K562 (cell line): Measurements from ENCODE around the gene DLX6. TPM values are rescaled to one million over a fixed set of nuclear protein-coding genes. Genes with fewer than 3 reads are reported as not detected.

Experiments
- ATAC-seq: fragments of 200-7000 bp; cut with Tn5 transposase; 3 replicates; pipeline ENCODE4 v1.9.1; 2020; ENCODE audit warnings: moderate library complexity
- BruUV-seq: library from RNA; stranded (reverse); fragments of 400-500 nt; replicated peaks from 2 replicates; lab custom pipeline; 2021; lab: Mats Ljungman, UMichigan
- CTCF ChIA-PET: fragments of 300-600 bp; formaldehyde crosslinking; extraction: SDS; loops from one replicate; lab custom pipeline; 2021; ENCODE audit warnings: low intra/inter-chr PET ratio; lab: Yijun Ruan, JAX
- POLR2A ChIA-PET: fragments of 300-600, 350-650 bp; sonication (Branson Sonifier 250); formaldehyde crosslinking; extraction: SDS; loops from one replicate; lab custom pipeline; 2021; ENCODE audit warnings: antibody characterized with exemption, inconsistent platforms; lab: Yijun Ruan, JAX
- DNase-seq, 4 experiments: peaks; one replicate each; pipeline versions ENCODE4 v3.0.0 to v3.0.0-alpha.2; 2011 to 2018; ENCODE audit warnings: low spot score in 3 of 4, mixed read lengths in 3 of 4; ENCODE audit errors: extremely low read depth in 1 of 4
- FAIRE-seq: peaks from 2 replicates; lab custom pipeline; 2011; peaks lifted over from hg19 to GRCh38; lab: Jason Lieb, UNC
- H2AFZ ChIP-seq: 2 replicates; pipeline ENCODE4 v1.6.0; 2011; ENCODE audit warnings: low read depth, low read length, control low read depth, inconsistent platforms
- H3K27ac ChIP-seq: fragments of 200-600 bp; 3 replicates; pipeline ENCODE4 v1.8.0; 2011; ENCODE audit warnings: low read depth, mild to moderate bottlenecking, control low read depth, inconsistent platforms, low read length, moderate library complexity, mixed read lengths; ENCODE audit errors: extremely low read depth
- H3K27me3 ChIP-seq, 2 experiments: fragments of 300-600 bp in 1 of 2; 2 replicates in 1 of 2; 3 replicates in 1 of 2; pipeline versions ENCODE4 v1.6.0 to v1.8.0; 2011; ENCODE audit warnings: inconsistent platforms in 2 of 2, low read length in 2 of 2, mild to moderate bottlenecking in 1 of 2, mixed read lengths in 1 of 2, moderate library complexity in 1 of 2; ENCODE audit not compliant: control insufficient read depth in 2 of 2, insufficient read depth in 2 of 2
- H3K36me3 ChIP-seq: fragments of 300-600 bp; 3 replicates; pipeline ENCODE4 v1.8.0; 2011; ENCODE audit warnings: mild to moderate bottlenecking, low read length, inconsistent platforms; ENCODE audit not compliant: control insufficient read depth, insufficient read depth
- H3K4me1 ChIP-seq, 2 experiments: fragments of 200-600 bp in 1 of 2; replicated peaks in 1 of 2; 2 replicates in 1 of 2; 3 replicates in 1 of 2; pipeline versions ENCODE4 v1.5.1 to v1.8.0; 2011; ENCODE audit warnings: inconsistent platforms in 2 of 2, low read length in 2 of 2, mild to moderate bottlenecking in 1 of 2, mixed read lengths in 1 of 2, moderate library complexity in 1 of 2; ENCODE audit not compliant: control insufficient read depth in 2 of 2, insufficient read depth in 2 of 2
- H3K4me2 ChIP-seq: 2 replicates; pipeline ENCODE4 v1.6.1; 2011; ENCODE audit warnings: low read length, control low read depth, inconsistent platforms, mixed read lengths; ENCODE audit not compliant: insufficient read depth
- H3K4me3 ChIP-seq: fragments of 200-600 bp; sonication (generic), shearing (Covaris generic); 2 replicates; pipeline ENCODE4 v1.5.1; 2016; ENCODE audit warnings: control low read depth, inconsistent platforms
- H3K79me2 ChIP-seq: fragments of 200-600 bp; 3 replicates; pipeline ENCODE4 v1.8.0; 2011; ENCODE audit warnings: low read length, inconsistent platforms; ENCODE audit not compliant: control insufficient read depth, insufficient read depth
- H3K9ac ChIP-seq, 2 experiments: 2 replicates each; pipeline versions ENCODE4 v1.6.0 to v1.6.1; 2011; ENCODE audit warnings: low read depth in 2 of 2, low read length in 2 of 2, control low read depth in 1 of 2, inconsistent platforms in 1 of 2, mild to moderate bottlenecking in 1 of 2, mixed read lengths in 1 of 2; ENCODE audit not compliant: insufficient read depth in 1 of 2
- H3K9me1 ChIP-seq: one replicate; pipeline ENCODE4 v1.6.0; 2011; ENCODE audit warnings: inconsistent platforms, mild to moderate bottlenecking, low read length, moderate library complexity; ENCODE audit not compliant: control insufficient read depth, insufficient read depth
- H3K9me3 ChIP-seq: replicated peaks from 2 replicates; pipeline ENCODE4 v1.5.1; 2011; ENCODE audit warnings: low read depth, low read length, inconsistent platforms; ENCODE audit not compliant: control insufficient read depth, insufficient read depth
- H4K20me1 ChIP-seq: replicated peaks from 2 replicates; pipeline ENCODE4 v1.6.1; 2011; ENCODE audit warnings: low read length, inconsistent platforms, mixed read lengths; ENCODE audit not compliant: control insufficient read depth, insufficient read depth
- CHD1 ChIP-seq: fragments of 200-600 bp; sonication (generic); IDR thresholded peaks from one replicate; pipeline ENCODE4 v1.6.1; 2012; ENCODE audit warnings: mild to moderate bottlenecking, moderate library complexity, low read length, inconsistent platforms
- NFXL1 ChIP-seq: fragments of 450-650 bp; formaldehyde crosslinking; IDR thresholded peaks from 2 replicates; pipeline ENCODE4 v1.4.0; 2021; ENCODE audit warnings: mild to moderate bottlenecking
- STAG1 ChIP-seq: sonication (generic); formaldehyde crosslinking; IDR thresholded peaks from 2 replicates; pipeline ENCODE4 v1.5.0; 2020; ENCODE audit warnings: missing genetic modification reagents, borderline replicate concordance
- ZEB2 ChIP-seq: fragments of 450-650 bp; IDR thresholded peaks from 2 replicates; pipeline ENCODE4 v1.6.1; 2016
- ZNF586 ChIP-seq: fragments of 450-650 bp; formaldehyde crosslinking; conservative IDR thresholded peaks from 2 replicates; pipeline ENCODE4 v1.4.0; 2020; ENCODE audit warnings: mild to moderate bottlenecking, moderate library complexity
- WGBS: fragments of 100-300 bp; shearing (Covaris generic); methylation state at CpG from one replicate; pipeline ENCODE4 v1.1.6; 2016; ENCODE audit warnings: low coverage, mixed read lengths; ENCODE audit not compliant: insufficient coverage; ENCODE audit errors: missing lambda C conversion rate; 5-methylcytosine and 5-hydroxymethylcytosine counted together
- in situ Hi-C: fragments of 300-500 bp; cut with MboI; formaldehyde crosslinking; loops from 4 replicates; pipeline ENCODE4 v1.15.0; 2018; ENCODE audit warnings: inconsistent platforms, mixed read lengths
- intact Hi-C: fragments of 100-400 bp; cut with micrococcal nuclease; formaldehyde crosslinking; loops from 2 replicates; pipeline ENCODE4 v1.14.2; 2022
- polyA plus RNA-seq, 8 experiments: library from polyadenylated mRNA; depleted of rRNA in 4 of 8; stranded (reverse) in 5 of 8; unstranded in 3 of 8; fragments of >200 nt; fragmentation: Nextera tagmentation in 2 of 8; fragmentation: Illumina TruSeq in 1 of 8; extraction: Ambion mirVana in 2 of 8; extraction: Trizol in 1 of 8; gene quantifications; 2 replicates each; pipeline versions ENCODE4 v1.2.1 to v1.2.3, GENCODE V29; 2011 to 2014; ENCODE audit warnings: inconsistent platforms in 1 of 8, missing spikeins in 1 of 8
- total RNA-seq, 7 experiments: library from RNA; depleted of rRNA in 6 of 7; stranded (reverse); fragments of >200 nt in 6 of 7; fragmentation: Illumina TruSeq in 2 of 7; extraction: Trizol in 2 of 7; gene quantifications; 2 replicates each; pipeline versions ENCODE4 v1.2.1 to v1.2.3, GENCODE V29; 2011 to 2021; ENCODE audit warnings: low replicate concordance in 1 of 7
- TF ChIP-seq, protein P1 (sequence below): sonication (generic); formaldehyde crosslinking; IDR thresholded peaks from 2 replicates; pipeline ENCODE4 v1.4.0; 2020; ENCODE audit warnings: mild to moderate bottlenecking, missing genetic modification reagents
- TF ChIP-seq, protein P2 (sequence below): fragments of 450-650 bp; IDR thresholded peaks from 2 replicates; pipeline ENCODE4 v1.6.1; 2016; ENCODE audit warnings: antibody characterized with exemption

DLX6 gene
- total and polyA plus RNA-seq, 9 of the 15 experiments (the other 6 are each of a cell fraction or from before 2014, with no cell fraction given) = not detected

DNA sequence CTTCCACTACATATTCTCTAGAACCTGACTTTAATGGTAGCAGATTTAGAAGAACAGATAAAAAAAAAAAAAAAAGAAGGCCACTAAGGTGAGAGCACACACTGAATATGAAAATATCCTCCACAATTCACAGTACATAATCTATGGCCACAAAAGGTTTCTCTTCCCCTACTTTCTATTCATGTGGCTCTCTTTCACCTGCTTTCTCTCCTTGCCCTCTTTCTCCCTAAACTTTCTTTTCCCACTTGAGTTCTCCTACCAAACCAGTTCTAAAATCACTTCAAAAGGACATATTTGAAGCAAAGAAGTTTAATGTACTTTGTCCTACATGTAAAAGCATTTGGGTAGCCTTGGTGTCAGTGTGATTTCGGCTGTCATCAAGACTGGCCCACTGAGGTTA lies 18.5 kb upstream of the DLX6 start:
- H2AFZ ChIP-seq = no peak overlapping the region
- no TSS peak for BruUV-seq
- in situ Hi-C loops (no loop called here), intact Hi-C loops (no loop called here)
- no peaks in the 10 kb centered on the region for H4K20me1 ChIP-seq
- no peak overlapping the region for H3K27ac ChIP-seq
- ChIA-PET POLR2A (no interaction called here), CTCF (no interaction called here)
- no peak overlapping the region for H3K9ac ChIP-seq
- no peak overlapping the region for H3K4me3 ChIP-seq
- TF ChIP-seq NFXL1 (CRISPR knock-in tag) (no peak), STAG1 (no peak), ZNF586 (CRISPR knock-in tag) (no peak), CHD1 (no peak), ZEB2 (no peak)
- TF ChIP-seq, protein P1, sequence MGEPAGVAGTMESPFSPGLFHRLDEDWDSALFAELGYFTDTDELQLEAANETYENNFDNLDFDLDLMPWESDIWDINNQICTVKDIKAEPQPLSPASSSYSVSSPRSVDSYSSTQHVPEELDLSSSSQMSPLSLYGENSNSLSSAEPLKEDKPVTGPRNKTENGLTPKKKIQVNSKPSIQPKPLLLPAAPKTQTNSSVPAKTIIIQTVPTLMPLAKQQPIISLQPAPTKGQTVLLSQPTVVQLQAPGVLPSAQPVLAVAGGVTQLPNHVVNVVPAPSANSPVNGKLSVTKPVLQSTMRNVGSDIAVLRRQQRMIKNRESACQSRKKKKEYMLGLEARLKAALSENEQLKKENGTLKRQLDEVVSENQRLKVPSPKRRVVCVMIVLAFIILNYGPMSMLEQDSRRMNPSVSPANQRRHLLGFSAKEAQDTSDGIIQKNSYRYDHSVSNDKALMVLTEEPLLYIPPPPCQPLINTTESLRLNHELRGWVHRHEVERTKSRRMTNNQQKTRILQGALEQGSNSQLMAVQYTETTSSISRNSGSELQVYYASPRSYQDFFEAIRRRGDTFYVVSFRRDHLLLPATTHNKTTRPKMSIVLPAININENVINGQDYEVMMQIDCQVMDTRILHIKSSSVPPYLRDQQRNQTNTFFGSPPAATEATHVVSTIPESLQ (CRISPR knock-in tag) = no peak
- TF ChIP-seq, protein P2, sequence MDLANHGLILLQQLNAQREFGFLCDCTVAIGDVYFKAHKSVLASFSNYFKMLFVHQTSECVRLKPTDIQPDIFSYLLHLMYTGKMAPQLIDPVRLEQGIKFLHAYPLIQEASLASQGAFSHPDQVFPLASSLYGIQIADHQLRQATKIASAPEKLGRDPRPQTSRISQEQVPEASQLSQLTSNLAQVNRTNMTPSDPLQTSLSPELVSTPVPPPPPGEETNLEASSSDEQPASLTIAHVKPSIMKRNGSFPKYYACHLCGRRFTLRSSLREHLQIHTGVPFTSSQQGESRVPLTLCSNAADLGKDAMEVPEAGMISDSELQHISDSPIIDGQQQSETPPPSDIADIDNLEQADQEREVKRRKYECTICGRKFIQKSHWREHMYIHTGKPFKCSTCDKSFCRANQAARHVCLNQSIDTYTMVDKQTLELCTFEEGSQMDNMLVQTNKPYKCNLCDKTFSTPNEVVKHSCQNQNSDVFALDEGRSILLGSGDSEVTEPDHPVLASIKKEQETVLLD = no peak
- no peaks in the 10 kb centered on the region for H3K79me2 ChIP-seq
- ATAC-seq (no peak), FAIRE-seq (no peak), DNase-seq (no peak)
- 0% methylated on average over 1 of the region's 1 CpG for WGBS
- H3K9me1 ChIP-seq = no peaks in the 10 kb centered on the region
- no peak overlapping the region for H3K4me2 ChIP-seq
- no peaks in the 10 kb centered on the region for H3K9me3 ChIP-seq
- no peaks in the 10 kb centered on the region for H3K36me3 ChIP-seq
- H3K27me3 ChIP-seq = peaks cover 16 to 20% of the 10 kb centered on the region in 2 experiments; a peak in 4 of 5 replicates
- H3K4me1 ChIP-seq = no peaks in the 10 kb centered on the region
